KOPT-K1 (cell line): ENCODE results near the gene MT1M.
"Not testable (repeated sequence)": the region's sequence is repeated elsewhere in the genome, so short reads cannot be mapped to it uniquely, and the experiment has no call there.

Experiments used
- H3K27ac ChIP-seq: fragments of 200-600 bp; sonication (generic); 2 replicates; pipeline ENCODE4 v1.5.1; 2016; ENCODE audit warnings: antibody characterized with exemption, mild to moderate bottlenecking, low read depth, low read length; ENCODE audit not compliant: poor library complexity, severe bottlenecking
- H3K36me3 ChIP-seq: fragments of 200-600 bp; sonication (generic); 2 replicates; pipeline ENCODE4 v1.5.1; 2017; ENCODE audit warnings: antibody characterized with exemption, mild to moderate bottlenecking, low read length, moderate library complexity; ENCODE audit not compliant: insufficient read depth
- H3K9me3 ChIP-seq: fragments of 200-600 bp; sonication (generic); 2 replicates; pipeline ENCODE4 v1.5.1; 2017; ENCODE audit warnings: antibody characterized with exemption, low read length, mild to moderate bottlenecking; ENCODE audit not compliant: insufficient read depth, poor library complexity, severe bottlenecking

MT1M gene

GRCh38 chr16:56632156-56632847 is at the start of gene MT1M:
MT1M (plus strand) TSS chr16:56632659; CDS start chr16:56632732, 73 bp downstream.
- H3K9me3 ChIP-seq, result no peaks in the 10 kb centered on the region
- no peak within 1 kb of the TSS for H3K27ac ChIP-seq
- H3K36me3 ChIP-seq, result no peaks in the 10 kb centered on the region

GRCh38 chr16:56582911-56583310 is 49.5 kb upstream of the MT1M start:
- H3K36me3 ChIP-seq, H3K27ac ChIP-seq, H3K9me3 ChIP-seq: not testable (repeated sequence)

GRCh38 chr16:56583351-56584168 is 48.9 kb upstream of the MT1M start:
- no peaks in the 10 kb centered on the region for H3K9me3 ChIP-seq
- no peaks in the 10 kb centered on the region for H3K36me3 ChIP-seq
- no peak overlapping the region for H3K27ac ChIP-seq

- H3K36me3 ChIP-seq, result no peaks in the 10 kb centered on the region
- H3K27ac ChIP-seq, result no peak overlapping the region
- no peaks in the 10 kb centered on the region for H3K9me3 ChIP-seq
Measured at GRCh38 chr16:56584276-56584675, 48.2 kb upstream of the MT1M start.

- no peaks in the 10 kb centered on the region for H3K36me3 ChIP-seq
- no peak overlapping the region for H3K27ac ChIP-seq
- no peaks in the 10 kb centered on the region for H3K9me3 ChIP-seq
Measured at GRCh38 chr16:56588781-56589140, 43.7 kb upstream of the MT1M start.

- Histone ChIP-seq H3K36me3 (no peaks in the 10 kb centered on the region), H3K9me3 (no peaks in the 10 kb centered on the region), H3K27ac (no peak within 1 kb of the TSS)
Measured at GRCh38 chr16:56589141-56590039, 43.1 kb upstream of the MT1M start, which contains the start of gene MT3. MT3 (plus strand) TSS chr16:56589528; CDS start chr16:56589591, 63 bp downstream.

GRCh38 chr16:56591377-56592060 is 40.9 kb upstream of the MT1M start:
- no peak overlapping the region for H3K27ac ChIP-seq
- H3K36me3 ChIP-seq, result no peaks in the 10 kb centered on the region
- no peaks in the 10 kb centered on the region for H3K9me3 ChIP-seq

- Histone ChIP-seq H3K27ac (no peak overlapping the region), H3K9me3 (no peaks in the 10 kb centered on the region), H3K36me3 (no peaks in the 10 kb centered on the region)
Measured at GRCh38 chr16:56593573-56594291, 38.7 kb upstream of the MT1M start.

- Histone ChIP-seq H3K36me3 (no peaks in the 10 kb centered on the region), H3K27ac (no peak overlapping the region), H3K9me3 (no peaks in the 10 kb centered on the region)
Measured at GRCh38 chr16:56594292-56594619, 38.2 kb upstream of the MT1M start.

GRCh38 chr16:56600398-56600999 is 32.0 kb upstream of the MT1M start:
- Histone ChIP-seq H3K36me3 (no peaks in the 10 kb centered on the region), H3K27ac (no peak overlapping the region), H3K9me3 (no peaks in the 10 kb centered on the region)

- no peaks in the 10 kb centered on the region for H3K9me3 ChIP-seq
- no peak overlapping the region for H3K27ac ChIP-seq
- no peaks in the 10 kb centered on the region for H3K36me3 ChIP-seq
Measured at GRCh38 chr16:56601325-56601724, 31.1 kb upstream of the MT1M start.

GRCh38 chr16:56603589-56603988 is 28.9 kb upstream of the MT1M start:
- Histone ChIP-seq H3K9me3 (no peaks in the 10 kb centered on the region), H3K36me3 (no peaks in the 10 kb centered on the region), H3K27ac (no peak overlapping the region)

- Histone ChIP-seq H3K27ac (no peak overlapping the region), H3K36me3 (no peaks in the 10 kb centered on the region), H3K9me3 (no peaks in the 10 kb centered on the region)
Measured at GRCh38 chr16:56604966-56605365, 27.5 kb upstream of the MT1M start.

GRCh38 chr16:56605475-56605874 is 27.0 kb upstream of the MT1M start:
- H3K9me3 ChIP-seq, result no peaks in the 10 kb centered on the region
- no peaks in the 10 kb centered on the region for H3K36me3 ChIP-seq
- H3K27ac ChIP-seq, result no peak overlapping the region
